Stimulated activated naive CD8-positive, alpha-beta T cell treated with anti-CD3 and anti-CD28 coated beads, Interleukin-15, Interleukin-2, amounts not matched to agents 100 ng/mL and 50 ng/mL, for 24 hours (primary cell): ENCODE measurements around the gene TIMM17B.

Experiments
- H3K27ac Mint-ChIP-seq: one replicate; pipeline ENCODE4 v1.8.0; 2021; ENCODE audit warnings: mild to moderate bottlenecking, mixed read lengths
- H3K27me3 Mint-ChIP-seq: one replicate; pipeline ENCODE4 v1.8.0; 2021; ENCODE audit warnings: mixed read lengths
- H3K36me3 Mint-ChIP-seq: one replicate; pipeline ENCODE4 v1.8.0; 2021; ENCODE audit warnings: low read depth, mixed read lengths
- H3K4me1 Mint-ChIP-seq: one replicate; pipeline ENCODE4 v1.8.0; 2021; ENCODE audit warnings: low read depth, mixed read lengths
- H3K4me3 Mint-ChIP-seq: one replicate; pipeline ENCODE4 v1.8.0; 2021; ENCODE audit warnings: mild to moderate bottlenecking, mixed read lengths
- H3K9me3 Mint-ChIP-seq: one replicate; pipeline ENCODE4 v1.8.0; 2021; ENCODE audit warnings: mixed read lengths

Gene TIMM17B

DNA sequence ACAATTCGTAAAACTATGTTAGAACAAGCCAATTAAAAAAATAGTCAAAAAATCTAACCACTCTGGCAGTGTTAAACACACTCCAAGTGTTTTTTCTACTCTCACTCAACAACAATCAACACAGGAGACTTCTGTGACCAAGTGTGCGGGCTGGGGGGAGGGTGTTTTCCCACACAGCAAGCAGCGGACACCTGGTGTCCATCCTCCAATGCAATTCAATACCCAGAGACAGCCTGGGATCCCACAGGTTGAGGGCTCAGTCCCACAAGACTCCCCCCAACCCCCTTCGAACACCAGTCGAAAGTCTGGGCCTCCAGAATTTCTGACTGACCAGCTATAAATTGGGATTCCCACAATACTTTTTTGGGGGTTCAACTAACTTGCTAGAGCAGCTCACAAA is 29.6 kb upstream of the TIMM17B start:
- peaks cover 36% of the 10 kb centered on the region for H3K36me3 Mint-ChIP-seq
- H3K9me3 Mint-ChIP-seq: no peaks in the 10 kb centered on the region
- H3K4me3 Mint-ChIP-seq: no peak overlapping the region
- no peaks in the 10 kb centered on the region for H3K27me3 Mint-ChIP-seq
- H3K4me1 Mint-ChIP-seq: peaks cover 33% of the 10 kb centered on the region
- no peak overlapping the region for H3K27ac Mint-ChIP-seq

DNA sequence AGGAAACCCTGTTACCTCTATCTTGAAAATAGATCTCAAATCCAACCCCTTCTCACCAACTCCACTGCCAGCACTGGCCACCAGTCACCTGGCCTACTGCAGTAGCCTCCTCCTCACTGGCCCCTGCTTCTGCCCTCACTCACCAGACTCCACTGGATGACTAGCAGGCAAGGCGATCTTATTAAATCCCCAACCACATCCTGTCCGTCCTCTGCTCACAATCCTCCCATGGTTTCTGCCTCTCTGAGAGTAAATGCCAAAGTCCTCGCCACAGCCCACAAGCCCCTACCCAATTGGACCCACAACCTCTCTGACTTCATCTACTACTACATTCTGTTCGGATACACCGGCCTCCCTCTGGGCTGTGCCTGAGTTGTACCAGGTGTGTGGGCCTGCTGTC is 26.7 kb upstream of the TIMM17B start:
- Mint-ChIP-seq H3K4me3 (peak overlapping the region; percentile 4), H3K36me3 (peaks cover 33% of the 10 kb centered on the region), H3K27ac (peak overlapping the region; percentile 63), H3K9me3 (no peaks in the 10 kb centered on the region), H3K4me1 (peaks cover 61% of the 10 kb centered on the region), H3K27me3 (no peaks in the 10 kb centered on the region)

DNA sequence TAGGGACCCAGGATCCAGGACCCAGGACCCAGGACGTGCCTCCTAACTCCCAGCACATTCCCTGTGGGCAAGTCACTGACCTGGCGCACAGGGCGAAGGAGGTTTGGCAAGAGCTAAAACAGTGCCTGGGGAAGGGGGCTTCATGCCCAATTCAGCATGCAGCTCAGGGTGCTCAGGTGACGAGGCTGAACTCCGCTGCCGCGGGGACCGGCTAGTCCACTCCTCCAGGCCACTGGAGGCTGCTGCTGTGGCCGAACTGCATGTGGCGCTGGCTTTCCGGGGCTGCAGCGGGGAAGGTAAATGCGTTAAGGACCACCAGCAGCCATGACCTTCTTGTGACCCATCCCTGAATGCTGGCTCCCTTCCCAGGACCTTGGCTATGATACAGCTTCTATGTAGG is 26.2 kb upstream of the TIMM17B start:
- peaks cover 63% of the 10 kb centered on the region for H3K4me1 Mint-ChIP-seq
- H3K36me3 Mint-ChIP-seq: peaks cover 33% of the 10 kb centered on the region
- H3K4me3 Mint-ChIP-seq: no peak overlapping the region
- H3K27ac Mint-ChIP-seq: peak overlapping the region; percentile 63
- H3K27me3 Mint-ChIP-seq: no peaks in the 10 kb centered on the region
- H3K9me3 Mint-ChIP-seq: no peaks in the 10 kb centered on the region

DNA sequence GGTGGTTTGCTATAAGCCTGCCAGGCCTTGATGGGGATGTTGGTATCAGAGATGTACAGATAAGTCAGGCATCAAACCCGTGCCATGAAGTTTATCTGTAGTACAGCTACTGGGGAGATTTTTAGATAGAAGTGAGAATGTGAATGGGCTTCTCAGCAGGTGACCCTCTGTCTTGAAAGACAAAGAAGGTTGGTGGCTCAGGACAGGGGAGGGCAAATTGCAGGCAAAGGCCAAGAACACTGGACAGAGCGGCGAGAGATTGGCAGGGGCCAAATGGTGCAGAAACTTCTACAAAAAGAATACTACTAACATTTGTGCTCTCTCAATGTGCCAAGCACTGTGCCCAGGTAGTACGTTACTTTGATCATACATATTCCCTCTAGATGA is 23.1 kb upstream of the TIMM17B start:
- H3K4me1 Mint-ChIP-seq: peaks cover 65% of the 10 kb centered on the region
- peaks cover 52% of the 10 kb centered on the region for H3K36me3 Mint-ChIP-seq
- H3K27me3 Mint-ChIP-seq: no peaks in the 10 kb centered on the region
- H3K27ac Mint-ChIP-seq: peak overlapping the region; percentile 96
- H3K9me3 Mint-ChIP-seq: no peaks in the 10 kb centered on the region
- peak overlapping the region; percentile 96 for H3K4me3 Mint-ChIP-seq

DNA sequence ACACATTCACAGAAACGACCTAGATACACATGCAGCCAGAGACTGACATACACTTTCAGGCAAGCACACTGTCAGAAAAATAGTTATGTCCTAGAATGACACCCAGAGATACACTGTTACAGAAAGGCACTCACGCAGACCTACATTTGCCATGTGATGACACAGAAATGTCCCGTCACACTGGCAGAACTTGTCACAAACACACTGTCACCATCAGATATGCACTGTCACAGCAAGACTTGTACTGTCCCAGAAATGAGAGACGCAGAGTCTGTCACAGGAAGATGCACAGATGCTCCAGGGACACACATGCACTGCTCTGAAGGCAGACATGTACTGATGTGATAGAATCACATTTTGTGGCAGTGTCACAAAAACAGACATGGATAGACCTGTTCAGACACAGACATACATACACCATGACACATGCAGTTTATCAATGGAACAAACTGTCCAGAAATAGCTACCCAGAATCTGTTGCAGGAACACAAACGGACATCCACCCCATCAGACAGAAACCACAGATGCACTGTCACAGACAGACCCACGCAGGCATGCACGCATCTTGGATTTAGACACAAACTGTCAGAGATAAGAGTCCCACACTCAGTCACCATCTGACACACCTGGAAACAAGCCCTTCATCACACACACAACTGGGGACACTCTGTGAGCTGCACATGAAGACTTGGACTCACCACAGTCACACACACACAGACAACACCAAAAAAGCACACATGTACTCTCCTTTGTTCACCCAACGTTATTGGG is 22.6 kb upstream of the TIMM17B start:
- Mint-ChIP-seq H3K4me3 (peak overlapping the region; percentile 96), H3K4me1 (peaks cover 63% of the 10 kb centered on the region)

DNA sequence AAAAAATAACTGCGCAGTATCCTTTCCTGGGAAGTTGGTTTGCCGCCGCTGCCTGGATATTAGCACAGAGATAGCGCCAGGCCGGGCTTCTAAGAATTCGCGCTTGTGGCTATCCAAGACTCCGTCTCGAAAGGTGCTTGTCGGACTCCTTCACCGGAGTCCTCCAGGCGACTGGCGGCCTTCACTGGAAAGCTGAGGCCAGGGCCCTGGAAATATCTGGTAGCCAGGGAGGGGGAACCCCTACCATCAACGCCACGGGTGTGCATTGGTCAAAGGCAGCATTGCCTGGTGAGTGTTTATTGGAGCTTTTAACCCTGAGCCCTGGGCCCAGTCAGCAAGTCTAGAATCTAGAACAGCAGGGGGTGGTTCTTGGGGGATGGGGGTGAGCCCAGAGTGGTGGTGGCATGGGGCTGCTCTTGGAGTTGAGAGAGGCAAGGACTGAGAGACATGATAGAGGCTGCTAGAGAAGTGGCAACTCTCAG is 21.8 kb upstream of the TIMM17B start:
- Mint-ChIP-seq H3K27ac (peak overlapping the region; percentile 96), H3K27me3 (no peaks in the 10 kb centered on the region), H3K36me3 (peaks cover 57% of the 10 kb centered on the region), H3K9me3 (no peaks in the 10 kb centered on the region), H3K4me3 (peak overlapping the region; percentile 96), H3K4me1 (peaks cover 65% of the 10 kb centered on the region)

More for the DNA sequence above, 22.6 kb upstream of the TIMM17B start:
- no peaks in the 10 kb centered on the region for H3K9me3 Mint-ChIP-seq
- no peaks in the 10 kb centered on the region for H3K27me3 Mint-ChIP-seq
- peaks cover 52% of the 10 kb centered on the region for H3K36me3 Mint-ChIP-seq
- H3K27ac Mint-ChIP-seq: peak overlapping the region; percentile 96

DNA sequence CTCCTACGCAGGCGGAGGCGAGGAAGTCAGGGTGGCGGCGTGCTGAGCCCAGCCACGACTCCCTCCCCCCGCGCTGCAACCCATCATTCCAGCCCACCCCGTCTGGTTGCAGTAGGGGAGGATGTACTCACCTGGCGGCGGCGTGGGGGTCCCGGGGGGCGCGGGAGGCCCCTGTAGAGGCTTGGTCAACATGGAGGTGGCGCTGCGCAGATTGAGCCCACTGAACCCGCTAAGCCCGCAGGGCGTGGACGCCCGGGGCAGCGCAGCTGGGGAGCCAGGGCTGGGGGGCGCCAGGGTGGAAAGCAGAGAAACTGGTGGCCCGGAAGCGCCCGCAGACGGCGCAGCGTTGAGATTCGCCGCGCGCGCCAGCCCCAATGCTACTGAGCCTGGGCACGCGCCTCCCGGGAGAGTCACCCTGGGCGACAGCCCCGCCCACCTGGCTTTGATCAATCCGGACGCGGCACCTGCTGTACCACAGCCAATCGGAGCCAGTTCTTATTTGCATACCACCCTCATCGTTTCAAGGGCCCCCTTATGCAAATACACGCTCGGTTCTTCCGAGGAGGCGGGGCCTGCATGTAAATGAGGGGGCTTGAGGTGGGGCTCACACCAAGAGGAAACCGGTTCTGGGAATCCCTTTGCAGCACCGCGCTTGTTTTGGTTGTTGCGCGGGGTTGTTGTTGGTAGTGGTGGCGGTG is 21.2 kb upstream of the TIMM17B start, which contains the start of gene PIM2:
PIM2 (minus strand) TSS at position 382 of the 698 bp plus-strand sequence; CDS start at position 192, 190 bp downstream.
- peaks cover 65% of the 10 kb centered on the region for H3K4me1 Mint-ChIP-seq
- peaks cover 56% of the 10 kb centered on the region for H3K36me3 Mint-ChIP-seq
- no peaks in the 10 kb centered on the region for H3K9me3 Mint-ChIP-seq
- H3K27ac Mint-ChIP-seq: peak within 1 kb of the TSS; percentile 96
- no peaks in the 10 kb centered on the region for H3K27me3 Mint-ChIP-seq
- peak within 1 kb of the TSS; percentile 96 for H3K4me3 Mint-ChIP-seq

DNA sequence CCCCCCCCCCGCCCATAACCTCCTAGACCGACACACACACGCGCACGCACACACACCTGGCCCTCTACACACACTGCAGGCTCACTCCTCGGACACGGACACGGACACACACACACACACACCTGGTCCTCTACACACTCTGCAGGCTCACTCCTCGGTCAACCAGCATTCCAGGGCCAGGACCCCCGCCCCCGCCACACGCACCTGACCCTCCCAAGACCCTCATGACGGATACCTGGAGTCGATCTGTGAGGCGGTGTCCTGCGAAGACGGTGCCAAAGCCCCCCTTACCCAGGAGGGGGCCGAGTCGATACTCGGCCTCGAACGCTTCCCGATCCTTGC is 20.7 kb upstream of the TIMM17B start:
- peak overlapping the region; percentile 90 for H3K27ac Mint-ChIP-seq
- H3K4me3 Mint-ChIP-seq: peak overlapping the region; percentile 96

DNA sequence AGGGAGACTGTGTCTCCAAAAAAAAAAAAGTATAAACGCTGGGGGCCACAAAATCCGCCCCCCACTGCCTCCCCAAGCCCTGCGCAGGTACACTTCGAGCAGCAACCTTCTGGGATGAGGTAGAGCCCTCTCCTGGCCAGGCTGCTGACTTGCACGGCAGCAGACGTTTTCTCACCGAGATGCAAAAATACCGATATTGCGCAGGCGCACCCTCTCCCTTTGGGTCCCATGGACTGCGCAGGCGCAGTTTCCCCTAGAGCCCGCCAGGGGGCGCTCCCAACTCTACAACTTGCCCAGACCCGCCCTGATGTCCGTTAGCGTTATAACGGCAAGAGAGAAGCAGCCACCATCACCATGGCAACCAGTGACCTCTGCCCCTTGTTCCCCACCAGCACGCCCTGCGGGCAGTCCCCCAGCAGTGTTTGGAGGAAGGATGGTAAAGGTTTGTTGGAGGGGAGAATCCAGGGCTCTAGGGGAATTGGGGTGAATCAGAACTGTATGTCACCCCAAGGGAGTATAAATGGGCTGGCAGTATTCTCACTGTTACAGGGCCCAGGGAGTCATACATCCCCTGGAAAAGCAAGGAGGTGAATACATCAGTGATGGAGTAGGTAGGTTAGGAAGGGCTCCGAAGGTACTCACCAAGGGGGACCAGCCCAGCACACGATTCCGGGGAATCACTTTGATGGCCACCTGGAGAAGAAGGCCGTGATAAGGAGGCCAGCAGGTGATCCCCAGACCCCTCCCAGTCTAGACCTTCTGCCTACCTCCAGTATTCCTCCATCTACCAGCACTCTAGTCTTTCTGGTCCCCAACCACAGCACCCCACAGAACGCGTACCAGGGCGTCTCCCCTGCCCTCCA is 19.8 kb upstream of the TIMM17B start:
- Mint-ChIP-seq H3K9me3 (no peaks in the 10 kb centered on the region), H3K4me1 (peaks cover 74% of the 10 kb centered on the region), H3K36me3 (peaks cover 59% of the 10 kb centered on the region), H3K4me3 (peak overlapping the region; percentile 96), H3K27ac (peak overlapping the region; percentile 90), H3K27me3 (no peaks in the 10 kb centered on the region)

More for the DNA sequence above, 20.7 kb upstream of the TIMM17B start:
- Mint-ChIP-seq H3K9me3 (no peaks in the 10 kb centered on the region), H3K27me3 (no peaks in the 10 kb centered on the region), H3K36me3 (peaks cover 61% of the 10 kb centered on the region), H3K4me1 (peaks cover 70% of the 10 kb centered on the region)

DNA sequence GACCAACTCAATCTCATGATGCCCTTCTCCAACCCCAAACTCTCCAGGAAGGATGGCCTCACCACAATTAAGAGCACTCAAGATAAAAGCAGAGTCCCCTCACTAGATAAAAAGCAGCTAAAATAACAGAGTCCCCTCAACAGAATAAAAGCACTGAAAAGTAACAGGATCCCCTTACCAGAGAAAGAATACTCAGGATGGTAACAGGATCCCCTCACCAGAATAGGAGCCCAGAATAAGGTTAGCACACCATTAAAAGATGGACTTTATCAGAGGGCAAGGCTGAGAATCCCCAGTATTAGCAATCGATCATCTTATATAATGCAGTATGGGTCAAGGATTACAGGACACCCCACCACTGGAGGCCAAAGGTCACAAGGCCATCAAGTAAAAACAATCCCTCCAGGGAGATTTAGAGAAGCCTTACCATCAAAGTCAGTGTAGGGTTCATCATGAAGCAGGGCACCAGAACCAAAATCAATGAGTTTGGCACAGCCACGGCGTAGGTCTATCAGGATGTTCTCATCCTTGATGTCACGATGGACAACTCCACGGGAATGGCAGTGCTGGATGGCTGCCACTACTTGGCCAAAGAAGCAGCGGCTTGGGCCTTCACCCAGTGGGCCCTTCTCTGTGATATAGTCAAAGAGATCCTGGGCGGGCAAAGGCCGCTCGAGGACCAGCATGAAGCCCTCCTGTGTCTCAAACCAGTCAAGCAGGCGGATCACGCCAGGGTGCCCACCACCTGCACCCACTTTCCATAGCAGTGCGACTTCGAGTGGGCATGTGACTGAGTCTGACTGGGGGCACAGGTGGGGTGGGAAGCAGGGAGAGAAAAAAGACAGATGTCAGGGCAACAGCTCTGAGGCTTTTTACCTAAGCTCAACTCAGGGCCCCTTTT is 17.3 kb upstream of the TIMM17B start:
- H3K9me3 Mint-ChIP-seq: no peaks in the 10 kb centered on the region
- H3K36me3 Mint-ChIP-seq: peaks cover 65% of the 10 kb centered on the region
- H3K4me1 Mint-ChIP-seq: peaks cover 71% of the 10 kb centered on the region
- no peaks in the 10 kb centered on the region for H3K27me3 Mint-ChIP-seq
- peak overlapping the region; percentile 96 for H3K4me3 Mint-ChIP-seq
- H3K27ac Mint-ChIP-seq: peak overlapping the region; percentile 55

DNA sequence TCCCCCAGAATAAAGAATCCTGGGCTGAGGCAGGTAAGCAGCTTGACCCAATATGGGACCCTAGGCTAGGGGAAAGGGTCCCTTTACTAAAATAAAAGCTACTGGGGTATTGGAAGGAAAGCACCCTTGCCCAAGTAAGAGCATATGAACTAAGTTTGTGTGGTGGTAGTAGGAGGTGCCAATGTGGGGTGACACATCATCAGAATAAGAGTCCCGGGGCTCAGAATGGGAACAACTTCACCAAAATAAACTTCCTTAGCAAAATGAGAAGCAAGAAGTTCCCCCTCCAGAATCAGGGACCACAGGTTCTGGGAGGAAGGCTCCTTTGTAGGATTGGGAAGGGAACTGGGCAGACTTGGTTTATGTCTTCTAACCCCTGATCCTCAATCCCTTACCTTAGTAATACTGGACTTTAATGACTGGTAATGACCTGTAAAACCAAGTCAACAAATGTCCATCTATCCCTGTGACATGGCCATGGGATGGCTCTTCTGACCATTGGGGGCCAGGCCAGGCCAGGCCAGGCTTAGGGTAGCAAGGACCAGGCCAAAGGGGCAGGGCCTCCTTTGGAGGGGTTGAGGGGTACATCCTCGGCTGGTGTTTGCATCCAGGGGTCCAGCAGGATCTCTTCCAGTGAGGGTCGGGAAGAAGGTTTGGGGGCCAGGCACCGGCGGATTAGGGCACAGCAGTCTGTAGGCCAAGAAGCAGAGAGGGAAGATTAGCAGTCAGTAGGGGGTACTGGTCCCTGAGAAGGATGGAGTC is 16.2 kb upstream of the TIMM17B start:
- no peaks in the 10 kb centered on the region for H3K27me3 Mint-ChIP-seq
- H3K9me3 Mint-ChIP-seq: no peaks in the 10 kb centered on the region
- H3K27ac Mint-ChIP-seq: peak overlapping the region; percentile 65
- H3K36me3 Mint-ChIP-seq: peaks cover 62% of the 10 kb centered on the region
- H3K4me3 Mint-ChIP-seq: peak overlapping the region; percentile 96
- H3K4me1 Mint-ChIP-seq: peaks cover 62% of the 10 kb centered on the region

DNA sequence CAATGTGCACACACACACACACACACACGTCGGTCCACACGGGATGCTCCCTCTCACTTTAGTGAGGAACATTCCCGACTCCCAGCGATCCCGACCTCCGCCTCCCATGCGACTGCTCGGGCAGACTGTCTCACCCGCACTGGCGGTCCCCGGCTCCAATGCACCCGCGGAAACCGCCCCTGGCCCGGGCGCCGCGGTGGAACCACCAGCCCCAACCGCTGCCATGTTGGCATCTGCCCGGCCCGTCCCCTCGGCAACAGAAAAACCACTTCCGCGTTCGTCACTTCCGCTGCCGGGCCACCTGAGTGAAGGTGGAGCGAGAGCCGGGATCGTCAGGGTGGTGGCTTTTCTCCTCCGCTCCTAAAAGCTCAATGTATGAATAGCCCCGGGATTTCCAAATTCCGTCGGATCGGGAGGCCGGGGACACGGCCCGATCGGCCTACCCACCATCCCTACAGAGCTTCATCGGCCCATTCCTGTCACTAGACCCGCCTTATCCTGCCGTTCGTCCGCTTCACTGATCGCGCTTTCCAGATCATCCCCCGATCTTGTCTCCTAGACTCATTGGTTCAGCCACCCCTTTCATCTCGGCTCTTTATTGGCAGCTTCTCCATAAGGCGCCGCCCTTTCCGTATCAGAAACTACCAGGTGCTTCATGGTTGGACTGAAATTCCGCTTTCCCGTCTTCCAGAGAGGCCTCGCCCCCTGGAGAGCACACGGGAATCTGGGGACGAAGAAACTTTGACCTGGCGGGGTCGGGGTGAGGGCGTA is 14.0 kb upstream of the TIMM17B start, which contains the start of gene SLC35A2:
SLC35A2 (minus strand) TSS at position 235 of the 771 bp plus-strand sequence; CDS start at position 225, 10 bp downstream.
- Mint-ChIP-seq H3K27me3 (no peaks in the 10 kb centered on the region), H3K4me3 (peak within 1 kb of the TSS; percentile 96), H3K36me3 (peaks cover 47% of the 10 kb centered on the region), H3K27ac (peak within 1 kb of the TSS; percentile 95), H3K9me3 (no peaks in the 10 kb centered on the region), H3K4me1 (peaks cover 57% of the 10 kb centered on the region)
